ENCODE data around the gene ARHGEF7.
"Not testable (repeated sequence)": the region's sequence is repeated elsewhere in the genome, so short reads cannot be mapped to it uniquely, and the experiment has no call there.

The ARHGEF7 gene

GRCh38 chr13:111175372-111175771, 60.3 kb downstream of the ARHGEF7 start:
- no peak for DNase-seq

DNA sequence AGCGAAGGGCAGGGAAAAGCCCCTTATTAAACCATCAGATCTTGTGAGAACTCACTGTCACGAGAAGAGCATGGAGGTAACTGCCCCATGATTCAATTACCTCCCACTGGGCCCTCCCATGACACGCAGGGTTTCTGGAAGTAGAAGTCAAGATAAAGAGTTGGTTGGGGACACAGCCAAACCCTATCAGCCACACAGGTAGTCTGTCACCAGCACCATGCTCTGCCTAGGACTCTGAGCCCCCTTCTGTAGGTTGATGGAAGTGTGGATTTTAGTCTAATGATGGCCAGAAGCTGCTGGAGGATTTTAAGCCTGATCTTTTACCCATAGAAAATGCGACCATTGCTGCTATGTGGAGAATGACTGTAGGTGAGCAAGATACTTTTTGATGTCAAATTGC, 60.8 kb downstream of the ARHGEF7 start:
- DNase-seq, result no peak

DNA sequence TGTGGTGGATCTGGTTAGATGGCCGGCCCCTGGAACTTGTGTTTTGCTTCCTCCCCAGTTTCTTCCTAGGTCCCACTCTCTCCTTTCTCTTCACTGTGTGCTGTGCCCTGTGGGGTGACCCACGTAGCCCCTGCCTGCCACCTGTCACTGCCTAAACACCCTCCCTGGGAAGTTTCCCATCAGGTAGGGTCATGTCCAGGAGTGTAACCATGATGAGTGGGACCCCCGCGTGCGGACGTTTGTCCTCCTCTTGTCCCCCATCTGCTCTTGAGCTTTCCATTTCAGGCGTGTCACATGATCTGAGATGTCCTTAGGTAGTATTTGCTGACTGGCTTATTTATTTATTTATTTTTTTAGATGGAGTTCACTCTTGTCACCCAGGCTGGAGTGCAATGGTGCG, 61.3 kb downstream of the ARHGEF7 start:
- no peak for DNase-seq

DNA sequence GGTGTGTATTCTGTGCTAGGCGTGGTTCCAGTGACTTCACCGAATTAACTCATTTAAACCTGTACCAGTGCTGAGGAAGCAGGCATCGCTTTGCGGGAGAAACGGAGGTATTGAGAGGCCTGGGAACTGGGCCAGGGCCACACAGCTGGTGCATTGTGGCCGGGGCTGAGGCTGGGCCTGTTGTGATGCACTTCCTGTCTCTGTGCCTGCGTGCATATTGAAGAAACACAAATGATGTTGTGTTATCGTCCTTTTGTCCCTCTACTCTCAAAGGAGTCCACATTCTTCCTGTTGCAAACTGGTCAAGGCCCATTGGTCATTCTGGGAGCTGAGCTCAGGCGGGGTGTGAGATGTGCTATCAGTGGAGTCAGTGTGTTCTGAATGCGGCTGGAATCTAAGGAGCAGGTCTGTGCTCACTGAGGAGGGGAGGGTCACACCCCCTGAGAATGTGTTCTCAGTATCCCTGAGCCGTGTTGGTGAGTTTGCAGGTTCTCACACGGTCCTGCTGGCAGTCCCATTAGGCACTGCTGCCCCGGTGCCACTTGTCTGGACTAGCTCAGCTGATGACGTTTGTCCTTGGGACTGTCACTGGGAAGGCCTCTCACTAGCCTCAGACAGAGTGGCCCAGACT, 62.1 kb downstream of the ARHGEF7 start:
- DNase-seq, result peak; percentile 29

GRCh38 chr13:111177921-111178320, 62.8 kb downstream of the ARHGEF7 start:
- no peak for DNase-seq

- no peak for DNase-seq
Measured at GRCh38 chr13:111178402-111178801, 63.3 kb downstream of the ARHGEF7 start.

DNA sequence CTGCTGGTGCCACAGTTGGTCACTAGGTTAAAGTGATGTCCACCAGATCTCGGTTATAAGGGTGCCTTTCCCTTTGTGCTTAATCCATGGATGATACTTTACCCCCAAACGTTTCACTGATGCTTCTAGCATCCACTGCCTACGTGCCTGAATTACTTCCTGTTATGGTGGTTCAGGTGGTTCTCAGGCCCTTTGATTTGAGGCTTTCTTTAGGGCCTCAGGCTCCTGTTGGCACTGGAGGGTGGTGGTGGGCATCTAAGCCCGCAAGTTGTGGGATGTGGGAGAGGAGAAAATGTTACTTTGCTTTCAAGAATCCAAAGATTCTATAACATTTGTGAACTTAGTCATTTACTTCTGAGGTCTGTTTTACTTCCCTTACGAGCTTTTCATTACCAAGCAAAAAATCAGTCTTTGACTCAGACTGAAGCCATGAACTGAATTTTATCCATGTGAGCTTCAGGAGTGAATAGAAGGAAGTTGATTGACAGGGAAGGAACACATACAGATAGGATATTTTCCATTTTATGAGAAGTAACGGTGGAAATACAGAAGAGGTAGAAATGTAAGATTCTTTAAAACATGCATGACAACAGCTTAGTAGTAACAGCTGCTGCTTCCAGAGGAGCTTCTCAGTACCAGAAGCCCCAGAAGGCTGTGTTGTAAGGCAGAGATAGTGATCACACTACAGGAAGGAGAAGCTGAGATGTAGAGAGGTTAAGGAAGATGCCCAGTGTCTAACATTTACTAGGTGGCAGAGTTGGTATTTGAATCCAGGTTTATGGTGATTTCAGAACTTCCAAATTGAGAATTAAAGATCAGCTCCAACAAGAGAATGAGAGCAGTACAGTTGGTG, 65.0 kb downstream of the ARHGEF7 start:
- no peak for DNase-seq

GRCh38 chr13:111181977-111182376, 66.9 kb downstream of the ARHGEF7 start:
- DNase-seq, result no peak

- DNase-seq, result no peak
Measured at GRCh38 chr13:111183087-111183645, 68.1 kb downstream of the ARHGEF7 start.

GRCh38 chr13:111183959-111184358, 68.8 kb downstream of the ARHGEF7 start:
- DNase-seq, result no peak

- peak; percentile 47 for DNase-seq
Measured at GRCh38 chr13:111184458-111185401, 69.6 kb downstream of the ARHGEF7 start.

- no peak for DNase-seq
Measured at GRCh38 chr13:111186305-111186935, 71.3 kb downstream of the ARHGEF7 start.

- DNase-seq, result peak; percentile 6
Measured at GRCh38 chr13:111187960-111188541, 72.9 kb downstream of the ARHGEF7 start.

GRCh38 chr13:111189064-111189505, 74.0 kb downstream of the ARHGEF7 start:
- peak; percentile 81 for DNase-seq

- not testable (repeated sequence) for DNase-seq
Measured at GRCh38 chr13:111189516-111189915, 74.4 kb downstream of the ARHGEF7 start.

- not testable (repeated sequence) for DNase-seq
Measured at GRCh38 chr13:111193223-111193622, 78.1 kb downstream of the ARHGEF7 start.

DNA sequence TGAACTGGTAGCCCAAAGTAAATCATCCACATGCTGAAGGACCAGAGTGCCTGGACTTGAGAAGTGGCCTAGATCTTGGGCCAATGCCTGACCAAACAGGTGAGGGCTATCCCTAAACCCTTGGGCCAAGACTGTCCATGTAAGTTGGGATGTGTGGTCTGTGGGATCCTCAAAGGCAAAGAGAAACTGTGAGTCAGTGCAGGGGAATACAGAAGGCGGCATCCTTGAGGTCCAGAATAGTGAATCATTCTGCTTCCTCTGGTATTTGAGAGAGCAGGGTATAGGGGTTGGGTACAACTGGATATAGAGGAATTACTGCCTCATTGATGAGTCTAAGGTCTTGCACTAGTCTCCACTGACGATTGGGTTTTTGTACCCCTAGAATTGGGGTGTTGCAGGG, 79.5 kb downstream of the ARHGEF7 start:
- not testable (repeated sequence) for DNase-seq

GRCh38 chr13:111198732-111199378, 83.7 kb downstream of the ARHGEF7 start:
- DNase-seq, result not testable (repeated sequence)

- DNase-seq, result no peak
Measured at GRCh38 chr13:111201304-111201940, 86.3 kb downstream of the ARHGEF7 start.

GRCh38 chr13:111202156-111202621, 87.1 kb downstream of the ARHGEF7 start:
- no peak for DNase-seq

- DNase-seq, result peak; percentile 53
Measured at GRCh38 chr13:111202745-111203144, 87.6 kb downstream of the ARHGEF7 start.

Data from activated CD4-positive, alpha-beta T cell treated with anti-CD3 and anti-CD28 coated beads, Interleukin-2, Interleukin-6, amounts not matched to agents 100 ng/mL and 50 ng/mL, durations not matched to agents 16 hours and 8 hours (primary cell).